BJ (cell line): ENCODE measurements around the gene LAG3. TPM values are rescaled to one million over a fixed set of nuclear protein-coding genes. Genes with fewer than 3 reads are reported as not detected.
A peak's percentile ranks its signal among the peaks of the same experiment; 100 is the strongest.

Experiments used
- CTCF ChIA-PET: fragments of 350-600 bp; formaldehyde crosslinking; extraction: SDS; loops from one replicate; lab custom pipeline; 2021; ENCODE audit warnings: antibody characterized with exemption, inconsistent platforms; lab: Yijun Ruan, JAX
- POLR2A ChIA-PET: fragments of 300-600 bp; sonication (Branson Sonifier 250); formaldehyde crosslinking; extraction: SDS; loops from one replicate; lab custom pipeline; 2021; ENCODE audit warnings: antibody characterized with exemption; lab: Charles Lee
- DNase-seq: peaks from one replicate; pipeline ENCODE4 v3.0.0-alpha.2; 2011; ENCODE audit warnings: low read depth
- H3K27me3 ChIP-seq: 2 replicates; pipeline ENCODE4 v1.6.0; 2011; ENCODE audit warnings: low read length; ENCODE audit not compliant: control insufficient read depth, insufficient read depth
- H3K36me3 ChIP-seq: 2 replicates; pipeline ENCODE4 v1.5.1; 2011; ENCODE audit warnings: low read length; ENCODE audit not compliant: control insufficient read depth, insufficient read depth
- H3K4me3 ChIP-seq: 2 replicates; pipeline ENCODE4 v1.5.1; 2011; ENCODE audit warnings: low read depth, mild to moderate bottlenecking, control low read depth, low read length
- CTCF ChIP-seq: IDR thresholded peaks from 2 replicates; pipeline ENCODE4 v1.5.1; 2011; ENCODE audit warnings: low read depth, mild to moderate bottlenecking, control low read depth, inconsistent platforms, low read length, moderate library complexity; ENCODE audit not compliant: insufficient read depth
- polyA plus RNA-seq: library from polyadenylated mRNA; depleted of rRNA; stranded (reverse); fragments of >200 nt; gene quantifications from 2 replicates; pipeline ENCODE4 v1.2.3, GENCODE V29; 2011

The LAG3 gene
- polyA plus RNA-seq, 1 experiment, result 0.50 TPM

DNA sequence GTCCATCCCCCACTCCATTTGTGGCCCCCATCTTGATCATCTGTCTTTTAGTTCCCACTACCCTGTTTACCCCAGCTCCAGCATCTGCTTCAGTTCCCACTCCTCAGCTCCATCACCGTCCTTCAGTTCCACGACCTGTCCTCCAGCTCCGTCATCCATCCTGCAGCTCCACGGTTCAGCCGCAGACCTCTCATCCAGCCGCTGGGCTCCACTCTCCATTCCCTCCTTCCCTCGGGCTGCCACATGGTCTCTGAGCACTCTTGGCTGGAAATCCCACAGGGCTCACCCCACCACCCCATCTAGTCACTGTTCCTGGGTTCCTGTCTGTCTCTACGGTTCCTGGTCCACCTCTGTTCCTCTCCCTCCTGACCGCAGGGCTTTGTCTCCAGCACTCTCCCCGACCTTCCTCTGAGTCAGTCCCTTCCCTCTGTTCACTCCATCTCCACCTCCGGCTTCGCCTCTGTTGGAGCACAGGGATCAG, 52.6 kb downstream of the LAG3 start:
- POLR2A ChIA-PET, result interaction anchor here (0.9 kb wide), 1 partner anchor 136 kb away, joined by 3 read pairs; the partner anchor contains the start of gene ZNF384
- DNase-seq, result no peak
- Histone ChIP-seq H3K27me3 (peaks cover 3% of the 10 kb centered on the region; the same call in 1 of the 2 replicates), H3K4me3 (peak overlapping the region; percentile 32; the same call in 1 of the 2 replicates), H3K36me3 (no peaks in the 10 kb centered on the region; the same call in none of the 2 replicates)
- CTCF ChIA-PET, result interaction anchor here (0.6 to 12.9 kb wide), 27 partner anchors 8 to 318 kb away, joined by 3 to 92 read pairs (median 4); partner anchors contain the start of genes CDCA3, COPS7A, GNB3 and MLF2
- no peak for TF ChIP-seq CTCF

GRCh38 chr12:6825398-6826124, 53.2 kb downstream of the LAG3 start:
- Histone ChIP-seq H3K36me3 (no peaks in the 10 kb centered on the region; the same call in none of the 2 replicates), H3K27me3 (peaks cover 3% of the 10 kb centered on the region; the same call in 1 of the 2 replicates), H3K4me3 (peak overlapping the region; percentile 32)
- POLR2A ChIA-PET, result no interaction called here
- TF ChIP-seq CTCF, result peak; percentile 97
- CTCF ChIA-PET, result interaction anchor here (0.5 to 12.9 kb wide), 34 partner anchors 9 to 241 kb away, joined by 3 to 92 read pairs (median 4); partner anchors contain the start of genes CDCA3, COPS7A, GNB3 and MLF2
- no peak for DNase-seq

DNA sequence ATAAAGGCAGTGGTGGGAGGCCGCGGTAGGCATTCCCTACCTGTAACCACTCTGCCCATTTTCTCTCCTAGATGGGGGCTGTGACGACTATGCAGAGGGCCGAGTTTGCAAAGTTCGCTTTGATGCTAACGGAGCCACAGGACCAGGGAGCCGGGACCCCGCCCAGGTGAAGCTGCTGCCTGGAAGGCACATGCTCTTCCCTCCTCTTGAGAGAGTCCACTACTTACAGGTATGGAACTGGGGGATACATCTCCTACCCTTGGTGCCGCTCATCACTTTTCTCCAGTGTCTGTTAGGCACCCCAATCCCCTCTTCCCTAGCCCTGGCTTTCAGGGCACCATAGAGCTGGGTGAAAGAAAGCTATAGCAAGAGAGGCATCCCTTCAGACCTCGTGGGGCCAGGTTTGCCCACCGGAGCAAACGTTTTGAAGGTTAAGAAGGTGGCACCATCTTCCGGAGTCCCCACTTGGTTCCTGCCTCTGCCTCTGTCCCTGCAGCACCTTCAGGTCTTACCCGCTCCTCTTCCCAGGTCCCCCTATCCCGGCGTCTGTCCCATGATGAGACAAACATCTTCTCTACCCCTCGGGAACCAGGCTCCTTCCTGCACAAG, 53.9 kb downstream of the LAG3 start:
- H3K36me3 ChIP-seq, result peaks cover 5% of the 10 kb centered on the region
- no peak for TF ChIP-seq CTCF
- CTCF ChIA-PET, result interaction anchor here (0.5 to 12.9 kb wide), 21 partner anchors 8 to 241 kb away, joined by 3 to 92 read pairs (median 5); partner anchors contain the start of genes CDCA3, GNB3, MLF2 and PTMS
- peaks cover 3% of the 10 kb centered on the region; the same call in 1 of the 2 replicates for H3K27me3 ChIP-seq
- no peak for DNase-seq
- no peak overlapping the region for H3K4me3 ChIP-seq
- POLR2A ChIA-PET, result no interaction called here

GRCh38 chr12:6826734-6827436, 54.6 kb downstream of the LAG3 start:
- ChIA-PET CTCF (interaction anchor here (0.8 to 12.9 kb wide), 12 partner anchors 21 to 102 kb away, joined by 3 to 92 read pairs (median 6); partner anchors contain the start of genes CDCA3, MLF2, PTMS and SPSB2), POLR2A (interaction anchor here (0.6 kb wide), 1 partner anchor 40 kb away, joined by 8 read pairs; no protein-coding TSS in a partner anchor)
- DNase-seq, result no peak
- Histone ChIP-seq H3K27me3 (peaks cover 3% of the 10 kb centered on the region; the same call in 1 of the 2 replicates), H3K4me3 (no peak overlapping the region), H3K36me3 (peaks cover 11% of the 10 kb centered on the region)
- TF ChIP-seq CTCF, result no peak
